ENCODE data around the gene PPP2R5A. TPM values are rescaled to one million over a fixed set of nuclear protein-coding genes. Genes with fewer than 3 reads are reported as not detected.
"Not testable (repeated sequence)": the region's sequence is repeated elsewhere in the genome, so short reads cannot be mapped to it uniquely, and the experiment has no call there.

The PPP2R5A gene
- total RNA-seq, 4 donors from 2014 or later, result 38.9 to 51.8 (median 45.3) TPM

DNA sequence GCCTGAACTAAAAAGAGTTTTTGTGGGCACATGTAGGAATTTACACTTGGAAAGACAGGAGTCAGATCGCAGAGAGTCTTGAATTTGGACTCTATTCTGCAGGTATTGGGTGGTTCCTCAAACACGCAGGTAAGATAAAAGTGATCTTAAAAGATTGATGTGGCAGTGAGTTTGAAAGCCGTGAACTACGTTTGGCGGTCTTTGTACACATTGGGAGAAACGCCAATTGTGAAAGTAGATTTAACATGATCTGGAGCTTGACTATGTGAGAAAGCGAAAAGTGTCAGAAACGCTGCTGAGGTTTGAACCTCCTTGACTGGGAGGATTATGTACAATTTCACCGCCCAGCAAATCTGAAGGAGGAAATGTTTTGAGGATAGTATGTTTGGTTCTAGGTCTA lies 1.5 kb upstream of the PPP2R5A start:
- H3K9me3 ChIP-seq, result no peaks in the 10 kb centered on the region
- H3K4me3 ChIP-seq, result peak overlapping the region in 3 of 4 donors; percentile 61 to 100 (median 89)
- no peak for DNase-seq
- H3K4me1 ChIP-seq, result peaks cover 6 to 13% (median 9%) of the 10 kb centered on the region in 4 donors
- H3K27me3 ChIP-seq, result no peaks in the 10 kb centered on the region
- H3K27ac ChIP-seq, result no peak overlapping the region
- no peak for TF ChIP-seq POLR2A (IDR thresholded peaks at IDR 0.05)
- TF ChIP-seq, protein P1, sequence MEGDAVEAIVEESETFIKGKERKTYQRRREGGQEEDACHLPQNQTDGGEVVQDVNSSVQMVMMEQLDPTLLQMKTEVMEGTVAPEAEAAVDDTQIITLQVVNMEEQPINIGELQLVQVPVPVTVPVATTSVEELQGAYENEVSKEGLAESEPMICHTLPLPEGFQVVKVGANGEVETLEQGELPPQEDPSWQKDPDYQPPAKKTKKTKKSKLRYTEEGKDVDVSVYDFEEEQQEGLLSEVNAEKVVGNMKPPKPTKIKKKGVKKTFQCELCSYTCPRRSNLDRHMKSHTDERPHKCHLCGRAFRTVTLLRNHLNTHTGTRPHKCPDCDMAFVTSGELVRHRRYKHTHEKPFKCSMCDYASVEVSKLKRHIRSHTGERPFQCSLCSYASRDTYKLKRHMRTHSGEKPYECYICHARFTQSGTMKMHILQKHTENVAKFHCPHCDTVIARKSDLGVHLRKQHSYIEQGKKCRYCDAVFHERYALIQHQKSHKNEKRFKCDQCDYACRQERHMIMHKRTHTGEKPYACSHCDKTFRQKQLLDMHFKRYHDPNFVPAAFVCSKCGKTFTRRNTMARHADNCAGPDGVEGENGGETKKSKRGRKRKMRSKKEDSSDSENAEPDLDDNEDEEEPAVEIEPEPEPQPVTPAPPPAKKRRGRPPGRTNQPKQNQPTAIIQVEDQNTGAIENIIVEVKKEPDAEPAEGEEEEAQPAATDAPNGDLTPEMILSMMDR (IDR thresholded peaks at IDR 0.05), result no peak
- H3K36me3 ChIP-seq, result no peaks in the 10 kb centered on the region

DNA sequence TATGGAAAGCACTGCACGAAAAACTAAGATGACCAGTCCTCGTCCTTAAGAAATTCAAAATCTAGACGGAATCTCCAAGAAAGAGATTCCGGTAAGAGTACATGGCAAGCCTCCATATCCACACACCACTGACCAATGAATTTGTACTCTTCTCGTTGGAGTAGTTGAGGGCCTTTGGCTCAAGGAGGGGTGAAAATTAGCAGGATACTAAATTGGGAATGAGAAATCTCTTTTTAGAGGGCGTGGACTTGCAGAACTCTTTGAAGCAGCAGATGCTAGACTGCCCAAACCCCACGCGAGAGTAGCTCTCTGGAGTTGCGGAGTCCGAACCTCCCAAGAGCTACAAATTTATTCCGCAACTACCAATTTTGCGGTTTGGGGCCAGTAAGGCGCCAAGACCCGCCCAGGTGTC lies 872 bp upstream of the PPP2R5A start:
- Histone ChIP-seq H3K4me1 (peaks cover 6 to 19% (median 12%) of the 10 kb centered on the region in 4 donors), H3K36me3 (no peaks in the 10 kb centered on the region), H3K27me3 (no peaks in the 10 kb centered on the region), H3K4me3 (peak overlapping the region; percentile 61 to 100 (median 90)), H3K27ac (peak overlapping the region; percentile 92 to 100 (median 100)), H3K9me3 (no peaks in the 10 kb centered on the region)
- no peak for TF ChIP-seq POLR2A (IDR thresholded peaks at IDR 0.05)
- TF ChIP-seq, protein P1 (IDR thresholded peaks at IDR 0.05), result no peak
- no peak for DNase-seq

DNA sequence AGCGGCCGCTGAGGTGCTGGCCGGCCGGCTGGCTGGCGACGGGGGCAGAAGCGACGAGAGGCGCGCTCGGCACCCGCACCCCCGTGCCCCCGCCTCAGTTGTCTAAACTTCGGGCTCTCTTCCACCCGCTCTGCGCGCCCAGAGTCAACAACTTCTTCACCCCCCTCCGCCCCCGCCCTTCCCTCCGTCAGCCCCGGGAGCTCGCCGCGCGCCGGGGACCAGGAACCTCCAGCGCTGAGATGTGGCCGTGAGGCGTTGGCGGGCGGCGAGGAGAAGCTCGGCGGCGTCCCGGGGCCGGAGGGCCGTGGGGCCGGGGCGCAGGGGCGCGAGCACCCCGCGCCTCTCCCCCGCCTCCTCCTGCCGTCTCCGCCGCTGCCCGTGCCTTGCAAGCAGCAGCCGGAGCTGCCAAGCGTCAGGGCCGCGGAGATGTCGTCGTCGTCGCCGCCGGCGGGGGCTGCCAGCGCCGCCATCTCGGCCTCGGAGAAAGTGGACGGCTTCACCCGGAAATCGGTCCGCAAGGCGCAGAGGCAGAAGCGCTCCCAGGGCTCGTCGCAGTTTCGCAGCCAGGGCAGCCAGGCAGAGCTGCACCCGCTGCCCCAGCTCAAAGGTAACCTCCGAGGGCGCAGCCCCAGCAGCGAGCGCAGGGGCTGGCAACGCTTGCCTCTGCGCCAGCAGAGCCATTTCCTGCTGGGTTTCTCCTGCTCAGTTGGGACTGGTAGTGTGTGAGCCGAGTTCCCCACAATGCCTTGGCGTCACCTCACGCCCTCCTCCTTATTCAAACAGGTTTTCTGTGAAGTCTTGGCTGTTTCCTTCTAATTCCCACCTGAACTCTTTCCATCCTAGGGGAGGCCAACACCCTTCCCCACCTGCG lies 710 bp downstream of the PPP2R5A start:
- peak; percentile 52 to 53 for TF ChIP-seq POLR2A (IDR thresholded peaks at IDR 0.05)
- TF ChIP-seq, protein P1 (IDR thresholded peaks at IDR 0.05), result peak in 1 of 6 experiments; percentile 9
- Histone ChIP-seq H3K27ac (peak overlapping the region; percentile 99 to 100 (median 100)), H3K36me3 (no peaks in the 10 kb centered on the region), H3K4me1 (peaks cover 6 to 32% (median 19%) of the 10 kb centered on the region in 4 donors), H3K9me3 (no peaks in the 10 kb centered on the region), H3K27me3 (no peaks in the 10 kb centered on the region), H3K4me3 (peak overlapping the region; percentile 84 to 100 (median 90))
- peak; percentile 54 to 86 (median 82) for DNase-seq

DNA sequence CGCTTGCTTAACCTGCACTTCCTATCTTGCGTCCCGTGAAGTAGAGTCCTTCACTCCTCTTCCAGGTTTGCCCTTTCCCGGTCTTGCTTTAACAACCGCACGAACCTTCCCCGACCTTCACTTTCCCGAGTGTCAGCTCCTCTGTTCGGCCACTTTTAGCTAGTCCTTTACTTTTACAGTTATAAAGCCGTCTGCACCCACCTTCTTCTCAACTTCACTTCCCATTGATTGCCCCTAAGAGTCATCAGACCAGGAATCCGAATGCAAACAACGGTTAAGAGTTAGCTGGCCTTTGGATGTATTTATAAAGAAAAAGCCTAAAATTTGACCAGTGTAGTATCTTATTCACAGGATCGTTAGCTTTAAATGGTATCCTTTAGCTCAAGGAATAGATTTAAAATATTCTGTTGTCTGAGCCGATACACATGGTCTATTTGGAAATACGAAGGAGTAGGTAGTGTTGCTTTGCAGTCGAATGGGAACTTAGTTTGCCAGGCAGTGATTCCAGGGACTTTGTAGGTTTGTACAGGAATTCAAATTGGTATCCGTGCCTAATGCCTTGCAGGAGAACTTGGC lies 1.4 kb downstream of the PPP2R5A start:
- no peak for DNase-seq
- H3K9me3 ChIP-seq, result no peaks in the 10 kb centered on the region
- peak overlapping the region; percentile 84 to 100 (median 90) for H3K4me3 ChIP-seq
- H3K36me3 ChIP-seq, result no peaks in the 10 kb centered on the region
- TF ChIP-seq POLR2A (IDR thresholded peaks at IDR 0.05), result peak in 1 of 2 donors; percentile 11
- TF ChIP-seq, protein P1 (IDR thresholded peaks at IDR 0.05), result no peak
- H3K4me1 ChIP-seq, result peaks cover 6 to 40% (median 26%) of the 10 kb centered on the region in 4 donors
- no peaks in the 10 kb centered on the region for H3K27me3 ChIP-seq
- peak overlapping the region; percentile 99 to 100 (median 100) for H3K27ac ChIP-seq

DNA sequence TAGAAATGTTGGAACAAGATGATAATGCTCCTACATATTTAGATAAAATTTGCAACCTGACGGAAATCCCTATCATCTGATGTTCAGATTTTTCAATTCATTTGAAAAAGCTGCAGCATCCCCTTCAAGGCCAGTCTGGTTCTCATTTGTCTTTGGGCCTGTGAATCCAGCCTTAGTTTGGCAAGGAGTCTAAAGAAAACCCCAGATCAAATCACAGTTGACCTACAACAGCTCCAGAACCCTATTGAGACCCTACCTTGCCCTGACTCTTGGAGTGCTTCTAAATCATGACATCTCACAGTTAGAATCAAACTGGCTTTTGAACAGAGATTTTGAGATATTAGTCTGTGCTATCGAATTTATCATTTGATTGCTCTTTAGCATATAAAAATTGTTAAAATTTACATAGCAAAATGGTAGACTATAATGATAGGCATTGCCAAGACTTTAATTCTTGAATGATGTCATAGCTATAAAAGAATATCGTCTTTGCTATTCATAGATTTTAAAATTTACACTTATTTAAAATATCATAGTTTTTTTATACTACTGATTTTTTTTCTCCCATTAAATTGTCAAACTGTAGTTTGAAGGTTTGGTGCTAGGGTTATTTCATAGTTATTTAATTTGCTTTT lies 2.2 kb downstream of the PPP2R5A start:
- no peak for TF ChIP-seq POLR2A (IDR thresholded peaks at IDR 0.05)
- TF ChIP-seq, protein P1 (IDR thresholded peaks at IDR 0.05), result no peak
- H3K4me3 ChIP-seq, result peak overlapping the region; percentile 84 to 100 (median 90)
- peaks cover 6 to 46% (median 28%) of the 10 kb centered on the region in 4 donors for H3K4me1 ChIP-seq
- DNase-seq, result no peak
- no peaks in the 10 kb centered on the region for H3K9me3 ChIP-seq
- peak overlapping the region; percentile 99 to 100 (median 100) for H3K27ac ChIP-seq
- H3K36me3 ChIP-seq, result no peaks in the 10 kb centered on the region
- no peaks in the 10 kb centered on the region for H3K27me3 ChIP-seq

DNA sequence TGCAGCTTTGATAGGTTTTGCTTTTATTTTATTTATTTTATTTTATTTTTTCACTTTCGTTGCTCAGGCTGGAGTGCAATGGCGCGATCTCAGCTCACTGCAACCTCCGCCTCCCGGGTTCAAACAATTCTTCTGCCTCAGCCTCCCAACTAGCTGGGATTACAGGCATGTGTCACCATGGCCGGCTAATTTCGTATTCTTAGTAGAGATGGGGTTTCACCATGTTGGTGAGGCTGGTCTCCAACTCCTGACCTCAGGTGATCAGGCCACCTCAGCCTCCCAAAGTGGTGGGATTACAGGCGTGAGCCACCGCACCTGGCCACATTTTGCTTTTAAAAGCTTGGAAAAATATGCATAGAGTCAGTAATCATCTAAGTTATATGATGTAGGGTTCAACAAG lies 2.8 kb downstream of the PPP2R5A start:
- H3K4me3 ChIP-seq, result peak overlapping the region in 2 of 4 donors; percentile 48 to 100
- DNase-seq, H3K9me3 ChIP-seq, H3K27me3 ChIP-seq, H3K27ac ChIP-seq, H3K36me3 ChIP-seq: not testable (repeated sequence)
- peaks cover 6 to 52% (median 30%) of the 10 kb centered on the region in 4 donors for H3K4me1 ChIP-seq

Measured in Peyer's patch (tissue), 4 donors.